ENCODE measurements around the gene CCNF. TPM values are rescaled to one million over a fixed set of nuclear protein-coding genes. Genes with fewer than 3 reads are reported as not detected.

CCNF gene
- total RNA-seq, 1 donor from 2014 or later = 36.0 TPM

- Mint-ChIP-seq H3K4me1 (ENCODE audit: unreplicated experiment) (peaks cover 10% of the 10 kb centered on the region), H3K9me3 (no peaks in the 10 kb centered on the region), H3K36me3 (no peaks in the 10 kb centered on the region), H3K27me3 (peaks cover 9% of the 10 kb centered on the region), H3K4me3 (no peak overlapping the region), H3K27ac (peak overlapping the region; percentile 26)
- peak; percentile 64 for TF ChIP-seq CTCF (conservative IDR thresholded peaks at IDR 0.05)
- no peak for DNase-seq (ENCODE audit: extremely low spot score, unreplicated experiment)
Measured at GRCh38 chr16:2465653-2466415, 36.6 kb downstream of the CCNF start.

- peaks cover 10% of the 10 kb centered on the region for H3K4me1 Mint-ChIP-seq (ENCODE audit: unreplicated experiment)
- peaks cover 9% of the 10 kb centered on the region for H3K27me3 Mint-ChIP-seq
- TF ChIP-seq CTCF (conservative IDR thresholded peaks at IDR 0.05) = no peak
- peak overlapping the region; percentile 60 for H3K4me3 Mint-ChIP-seq
- H3K27ac Mint-ChIP-seq = no peak overlapping the region
- no peaks in the 10 kb centered on the region for H3K36me3 Mint-ChIP-seq
- H3K9me3 Mint-ChIP-seq = no peaks in the 10 kb centered on the region
- DNase-seq (ENCODE audit: extremely low spot score, unreplicated experiment) = no peak
Measured at GRCh38 chr16:2466667-2467527, 37.6 kb downstream of the CCNF start.

GRCh38 chr16:2467528-2468232, 38.4 kb downstream of the CCNF start:
- no peak overlapping the region for H3K27ac Mint-ChIP-seq
- peaks cover 9% of the 10 kb centered on the region for H3K27me3 Mint-ChIP-seq
- H3K36me3 Mint-ChIP-seq = no peaks in the 10 kb centered on the region
- peak overlapping the region; percentile 60 for H3K4me3 Mint-ChIP-seq
- H3K9me3 Mint-ChIP-seq = no peaks in the 10 kb centered on the region
- no peak for DNase-seq (ENCODE audit: extremely low spot score, unreplicated experiment)
- peaks cover 10% of the 10 kb centered on the region for H3K4me1 Mint-ChIP-seq (ENCODE audit: unreplicated experiment)
- TF ChIP-seq CTCF (conservative IDR thresholded peaks at IDR 0.05) = peak; percentile 42

- H3K27me3 Mint-ChIP-seq = peaks cover 9% of the 10 kb centered on the region
- no peaks in the 10 kb centered on the region for H3K9me3 Mint-ChIP-seq
- no peak for TF ChIP-seq CTCF (conservative IDR thresholded peaks at IDR 0.05)
- peaks cover 10% of the 10 kb centered on the region for H3K4me1 Mint-ChIP-seq (ENCODE audit: unreplicated experiment)
- DNase-seq (ENCODE audit: extremely low spot score, unreplicated experiment) = no peak
- peak overlapping the region; percentile 78 for H3K4me3 Mint-ChIP-seq
- H3K27ac Mint-ChIP-seq = peak overlapping the region; percentile 31
- no peaks in the 10 kb centered on the region for H3K36me3 Mint-ChIP-seq
Measured at GRCh38 chr16:2468233-2468724, 39.0 kb downstream of the CCNF start.

- TF ChIP-seq CTCF (conservative IDR thresholded peaks at IDR 0.05) = no peak
- peak overlapping the region; percentile 31 for H3K27ac Mint-ChIP-seq
- H3K27me3 Mint-ChIP-seq = peaks cover 9% of the 10 kb centered on the region
- DNase-seq (ENCODE audit: extremely low spot score, unreplicated experiment) = no peak
- peak overlapping the region; percentile 78 for H3K4me3 Mint-ChIP-seq
- H3K9me3 Mint-ChIP-seq = no peaks in the 10 kb centered on the region
- H3K36me3 Mint-ChIP-seq = no peaks in the 10 kb centered on the region
- peaks cover 10% of the 10 kb centered on the region for H3K4me1 Mint-ChIP-seq (ENCODE audit: unreplicated experiment)
Measured at GRCh38 chr16:2468725-2469398, 39.6 kb downstream of the CCNF start.
